AG08396 (cell line): ENCODE data around the gene CCND3.

ENCODE experiments used
- DNase-seq: peaks from one replicate; pipeline ENCODE4 v3.0.0; 2012; ENCODE audit warnings: low spot score, mixed read lengths

The CCND3 gene

GRCh38 chr6:41941280-41942066 lies at the start of gene CCND3:
TSS of gene CCND3 (minus strand) at chr6:41941808. CDS start at chr6:41941649, 159 bp downstream.
- DNase-seq: peak; percentile 93

GRCh38 chr6:41986339-41986738 lies 44.7 kb upstream of the CCND3 start:
- DNase-seq: no peak

GRCh38 chr6:41984623-41985022 lies 43.0 kb upstream of the CCND3 start:
- DNase-seq: no peak

- DNase-seq: peak; percentile 62
Measured at GRCh38 chr6:41976794-41977484, 35.3 kb upstream of the CCND3 start.

- no peak for DNase-seq
Measured at GRCh38 chr6:41975276-41975675, 33.7 kb upstream of the CCND3 start.

- DNase-seq: no peak
Measured at GRCh38 chr6:41974281-41974825, 32.7 kb upstream of the CCND3 start.

GRCh38 chr6:41972826-41973225 lies 31.2 kb upstream of the CCND3 start:
- DNase-seq: no peak

- peak; percentile 33 for DNase-seq
Measured at GRCh38 chr6:41970436-41970846, 28.8 kb upstream of the CCND3 start.

GRCh38 chr6:41967312-41968287 lies 26.0 kb upstream of the CCND3 start:
- DNase-seq: no peak

GRCh38 chr6:41966961-41967311 lies 25.3 kb upstream of the CCND3 start:
- peak; percentile 63 for DNase-seq

- no peak for DNase-seq
Measured at GRCh38 chr6:41966214-41966920, 24.8 kb upstream of the CCND3 start.

GRCh38 chr6:41965429-41966213 lies 24.0 kb upstream of the CCND3 start:
- DNase-seq: no peak

- no peak for DNase-seq
Measured at GRCh38 chr6:41964201-41964887, 22.7 kb upstream of the CCND3 start.

GRCh38 chr6:41963371-41963770 lies 21.8 kb upstream of the CCND3 start:
- no peak for DNase-seq

- DNase-seq: no peak
Measured at GRCh38 chr6:41960028-41960427, 18.4 kb upstream of the CCND3 start.

GRCh38 chr6:41958022-41958856 lies 16.6 kb upstream of the CCND3 start:
- no peak for DNase-seq

GRCh38 chr6:41957117-41957516 lies 15.5 kb upstream of the CCND3 start:
- DNase-seq: no peak

GRCh38 chr6:41955412-41955811 lies 13.8 kb upstream of the CCND3 start:
- DNase-seq: no peak

- no peak for DNase-seq
Measured at GRCh38 chr6:41954668-41955067, 13.1 kb upstream of the CCND3 start.
